SK-N-SH (cell line): ENCODE measurements around the gene SRP14. TPM values are rescaled to one million over a fixed set of nuclear protein-coding genes. Genes with fewer than 3 reads are reported as not detected.

Source experiments
- CTCF ChIA-PET: fragments of 300-600, 350-600 bp; formaldehyde crosslinking; extraction: SDS; loops from one replicate; lab custom pipeline; 2021; lab: Yijun Ruan, JAX
- POLR2A ChIA-PET: fragments of 350-600 bp; sonication (Branson Sonifier 250); formaldehyde crosslinking; extraction: SDS; loops from one replicate; lab custom pipeline; 2020; ENCODE audit warnings: antibody characterized with exemption, inconsistent platforms; lab: Yijun Ruan, JAX
- DNase-seq: peaks from one replicate; pipeline ENCODE4 v3.0.0; 2012
- H2AFZ ChIP-seq: fragments of 200-600 bp; sonication (generic); 2 replicates; pipeline ENCODE4 v1.8.1; 2016; ENCODE audit warnings: antibody characterized with exemption, mild to moderate bottlenecking, low read depth
- H3F3A ChIP-seq: fragments of 200-600 bp; sonication (generic); replicated peaks from 2 replicates; pipeline ENCODE3; 2016; ENCODE audit warnings: antibody characterized with exemption, mild to moderate bottlenecking; ENCODE audit not compliant: insufficient read depth
- H3K27ac ChIP-seq, 2 experiments: fragments of 200-500 bp in 1 of 2; fragments of 200-600 bp in 1 of 2; sonication (Bioruptor generic) in 1 of 2; sonication (generic), shearing (Covaris generic) in 1 of 2; 2 replicates each; pipeline versions ENCODE4 v1.5.1 to v1.6.1; 2014 to 2016; ENCODE audit warnings: low read depth in 2 of 2, inconsistent platforms in 1 of 2, low read length in 1 of 2, mild to moderate bottlenecking in 1 of 2, mixed read lengths in 1 of 2
- H3K27me3 ChIP-seq: fragments of 200-600 bp; sonication (generic), shearing (Covaris generic); 2 replicates; pipeline ENCODE4 v1.6.1; 2016; ENCODE audit warnings: mixed run types; ENCODE audit not compliant: insufficient read depth
- H3K36me3 ChIP-seq, 2 experiments: fragments of 200-500 bp in 1 of 2; fragments of 200-600 bp in 1 of 2; sonication (Bioruptor generic) in 1 of 2; sonication (generic) in 1 of 2; replicated peaks in 1 of 2; 2 replicates each; pipeline versions ENCODE3 to v1.5.1; 2014 to 2016; ENCODE audit warnings: low read length in 1 of 2, mild to moderate bottlenecking in 1 of 2; ENCODE audit not compliant: insufficient read depth in 2 of 2, control insufficient read depth in 1 of 2
- H3K4me1 ChIP-seq, 2 experiments: fragments of 200-500 bp in 1 of 2; fragments of 200-600 bp in 1 of 2; sonication (Bioruptor generic) in 1 of 2; sonication (generic), shearing (Covaris generic) in 1 of 2; 2 replicates each; pipeline versions ENCODE4 v1.5.1 to v1.6.1; 2014 to 2016; ENCODE audit warnings: low read depth in 1 of 2, low read length in 1 of 2, mixed run types in 1 of 2; ENCODE audit not compliant: insufficient read depth in 2 of 2, control insufficient read depth in 1 of 2
- H3K4me2 ChIP-seq: fragments of 200-600 bp; sonication (generic), shearing (Covaris generic); 2 replicates; pipeline ENCODE4 v1.6.1; 2017; ENCODE audit warnings: mixed run types
- H3K4me3 ChIP-seq, 2 experiments: fragments of 200-500 bp in 1 of 2; fragments of 200-600 bp in 1 of 2; sonication (Bioruptor generic) in 1 of 2; sonication (generic), shearing (Covaris generic) in 1 of 2; 2 replicates each; pipeline versions ENCODE4 v1.5.1 to v1.8.1; 2014 to 2016; ENCODE audit warnings: low read depth in 2 of 2, inconsistent platforms in 1 of 2, low read length in 1 of 2, mild to moderate bottlenecking in 1 of 2, mixed read lengths in 1 of 2, moderate library complexity in 1 of 2
- H3K79me2 ChIP-seq: fragments of 200-600 bp; sonication (generic); 2 replicates; pipeline ENCODE4 v1.8.1; 2017; ENCODE audit warnings: mild to moderate bottlenecking; ENCODE audit not compliant: insufficient read depth
- H3K9ac ChIP-seq: fragments of 200-600 bp; sonication (generic); 2 replicates; pipeline ENCODE4 v1.6.1; 2017; ENCODE audit warnings: mixed run types
- H3K9me2 ChIP-seq: fragments of 200-600 bp; sonication (generic); 2 replicates; pipeline ENCODE4 v1.6.1; 2017; ENCODE audit warnings: mixed run types
- H3K9me3 ChIP-seq: fragments of 200-600 bp; sonication (generic); 2 replicates; pipeline ENCODE4 v1.6.1; 2017; ENCODE audit warnings: mixed run types, mild to moderate bottlenecking, moderate library complexity
- H4K20me1 ChIP-seq: fragments of 200-600 bp; sonication (generic); 2 replicates; pipeline ENCODE4 v1.6.1; 2017; ENCODE audit warnings: mild to moderate bottlenecking, mixed run types; ENCODE audit not compliant: insufficient read depth
- EZH2phosphoT487 ChIP-seq: fragments of 200-600 bp; sonication (generic); IDR thresholded peaks from 2 replicates; pipeline ENCODE4 v1.6.1; 2017; ENCODE audit warnings: low read depth, mixed run types, mild to moderate bottlenecking, antibody characterized with exemption, moderate library complexity, borderline replicate concordance
- FOSL2 ChIP-seq: IDR thresholded peaks from 2 replicates; pipeline ENCODE4 v1.4.0; 2012; ENCODE audit warnings: low read depth, mild to moderate bottlenecking, moderate library complexity, borderline replicate concordance
- GATA2 ChIP-seq: sonication (generic); formaldehyde crosslinking; IDR thresholded peaks from 2 replicates; pipeline ENCODE4 v1.5.0; 2020; ENCODE audit warnings: mild to moderate bottlenecking, missing genetic modification reagents
- RAD21 ChIP-seq: IDR thresholded peaks from 2 replicates; pipeline ENCODE4 v1.6.1; 2012; ENCODE audit warnings: mild to moderate bottlenecking, low read length
- SMC3 ChIP-seq: IDR thresholded peaks from 2 replicates; pipeline ENCODE4 v1.6.1; 2012; ENCODE audit warnings: low read depth, low read length, improper control_type of control experiment
- TCF12 ChIP-seq: IDR thresholded peaks from 2 replicates; pipeline ENCODE4 v1.4.0; 2012
- TEAD4 ChIP-seq: IDR thresholded peaks from 2 replicates; pipeline ENCODE4 v1.4.0; 2012; ENCODE audit warnings: mild to moderate bottlenecking, borderline replicate concordance; ENCODE audit not compliant: insufficient read depth
- YY1 ChIP-seq: IDR thresholded peaks from 2 replicates; pipeline ENCODE4 v1.4.0; 2012; ENCODE audit warnings: low read depth, mild to moderate bottlenecking
- WGBS: methylation state at CpG from one replicate; pipeline ENCODE4 v1.1.6; 2017; ENCODE audit warnings: low lambda C conversion rate; 5-methylcytosine and 5-hydroxymethylcytosine counted together
- polyA plus RNA-seq, 3 experiments: library from polyadenylated mRNA; depleted of rRNA; stranded (reverse); fragments of >200 nt; gene quantifications; 2 replicates each; pipeline ENCODE4 v1.2.3, GENCODE V29; 2012
- TF ChIP-seq, protein P1 (sequence below): fragments of 200-600 bp; sonication (generic); IDR thresholded peaks from 2 replicates; pipeline ENCODE4 v1.6.1; 2017; ENCODE audit warnings: antibody characterized with exemption, mild to moderate bottlenecking, moderate library complexity
- TF ChIP-seq, protein P2 (sequence below): IDR thresholded peaks from 2 replicates; pipeline ENCODE4; 2012

SRP14 gene
- polyA plus RNA-seq, 1 of the 3 experiments (the other 2 are of a cell fraction): 489 TPM

DNA sequence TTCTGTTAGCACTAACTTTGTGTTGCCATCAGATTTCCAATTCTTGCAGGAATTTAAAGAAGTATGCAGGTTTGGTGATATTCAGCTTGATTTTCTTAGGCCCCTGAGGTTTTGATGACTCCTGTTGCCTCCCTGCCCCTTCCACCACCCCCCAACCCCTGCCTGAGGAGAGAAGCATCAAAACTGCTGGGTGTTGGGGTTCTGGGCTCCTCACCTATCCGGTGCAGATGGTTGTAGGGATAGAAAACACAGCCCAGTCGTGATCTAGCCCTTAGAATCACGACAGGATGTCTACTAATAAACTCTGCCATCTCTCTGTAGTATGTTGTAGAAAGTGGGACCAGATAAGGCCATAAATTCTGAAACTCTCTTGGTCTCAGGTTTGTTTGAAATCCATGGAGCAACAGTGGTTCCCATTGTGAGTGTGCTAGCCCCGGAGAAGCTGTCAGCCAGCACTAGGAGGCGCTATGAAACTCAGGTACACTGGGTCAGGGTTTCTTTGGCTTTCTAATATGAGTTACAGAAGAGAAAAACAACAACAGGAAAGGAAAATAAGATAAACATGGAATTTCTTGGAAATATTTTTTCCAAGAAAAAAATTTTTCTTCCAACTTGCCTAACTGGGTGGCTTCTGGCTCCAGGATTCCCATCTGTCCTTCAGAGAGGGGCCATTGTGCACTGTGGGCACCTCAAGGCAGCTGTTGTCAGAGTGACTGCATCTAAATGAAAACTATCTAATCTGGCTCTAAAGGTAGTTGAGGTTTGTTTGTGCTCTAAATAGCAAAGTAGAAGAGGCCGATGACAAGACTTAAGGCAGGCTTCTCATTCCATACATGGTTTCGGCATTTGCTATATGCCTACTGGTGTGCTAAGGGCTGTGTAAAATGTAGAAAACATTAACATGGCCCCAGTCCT, 8.7 kb downstream of the SRP14 start:
- DNase-seq: no peak
- 0 out of 2 replicates have a peak, but pooled peaks cover 3% of the 10 kb centered on the region for H3K79me2 ChIP-seq
- 93% methylated on average over 7 of the region's 7 CpGs for WGBS
- peaks cover 80 to 86% of the 10 kb centered on the region in 2 experiments for H3K36me3 ChIP-seq
- H2AFZ ChIP-seq: no peak overlapping the region
- ChIA-PET CTCF (interaction anchor here (1.2 to 2.6 kb wide), 5 partner anchors 10 to 243 kb away, joined by 3 to 7 read pairs (median 5); no protein-coding TSS in a partner anchor), POLR2A (no interaction called here)
- no peak overlapping the region for H3K4me3 ChIP-seq
- H3K27ac ChIP-seq: no peak overlapping the region
- H3K9me3 ChIP-seq: no peaks in the 10 kb centered on the region
- no peaks in the 10 kb centered on the region for H4K20me1 ChIP-seq
- H3K9me2 ChIP-seq: no peaks in the 10 kb centered on the region
- no peaks in the 10 kb centered on the region for H3K27me3 ChIP-seq
- TF ChIP-seq YY1: no peak
- TF ChIP-seq EZH2phosphoT487: no peak
- no peak for TF ChIP-seq FOSL2
- TF ChIP-seq, protein P1, sequence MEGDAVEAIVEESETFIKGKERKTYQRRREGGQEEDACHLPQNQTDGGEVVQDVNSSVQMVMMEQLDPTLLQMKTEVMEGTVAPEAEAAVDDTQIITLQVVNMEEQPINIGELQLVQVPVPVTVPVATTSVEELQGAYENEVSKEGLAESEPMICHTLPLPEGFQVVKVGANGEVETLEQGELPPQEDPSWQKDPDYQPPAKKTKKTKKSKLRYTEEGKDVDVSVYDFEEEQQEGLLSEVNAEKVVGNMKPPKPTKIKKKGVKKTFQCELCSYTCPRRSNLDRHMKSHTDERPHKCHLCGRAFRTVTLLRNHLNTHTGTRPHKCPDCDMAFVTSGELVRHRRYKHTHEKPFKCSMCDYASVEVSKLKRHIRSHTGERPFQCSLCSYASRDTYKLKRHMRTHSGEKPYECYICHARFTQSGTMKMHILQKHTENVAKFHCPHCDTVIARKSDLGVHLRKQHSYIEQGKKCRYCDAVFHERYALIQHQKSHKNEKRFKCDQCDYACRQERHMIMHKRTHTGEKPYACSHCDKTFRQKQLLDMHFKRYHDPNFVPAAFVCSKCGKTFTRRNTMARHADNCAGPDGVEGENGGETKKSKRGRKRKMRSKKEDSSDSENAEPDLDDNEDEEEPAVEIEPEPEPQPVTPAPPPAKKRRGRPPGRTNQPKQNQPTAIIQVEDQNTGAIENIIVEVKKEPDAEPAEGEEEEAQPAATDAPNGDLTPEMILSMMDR: peak; percentile 68
- TF ChIP-seq SMC3: 0 out of 2 replicates have a peak, but pooled peaks have one; percentile 8
- TF ChIP-seq RAD21: peak; percentile 41
- H3F3A ChIP-seq: peaks cover 30% of the 10 kb centered on the region
- no peaks in the 10 kb centered on the region for H3K4me1 ChIP-seq
- no peak overlapping the region for H3K9ac ChIP-seq
- H3K4me2 ChIP-seq: no peak overlapping the region

DNA sequence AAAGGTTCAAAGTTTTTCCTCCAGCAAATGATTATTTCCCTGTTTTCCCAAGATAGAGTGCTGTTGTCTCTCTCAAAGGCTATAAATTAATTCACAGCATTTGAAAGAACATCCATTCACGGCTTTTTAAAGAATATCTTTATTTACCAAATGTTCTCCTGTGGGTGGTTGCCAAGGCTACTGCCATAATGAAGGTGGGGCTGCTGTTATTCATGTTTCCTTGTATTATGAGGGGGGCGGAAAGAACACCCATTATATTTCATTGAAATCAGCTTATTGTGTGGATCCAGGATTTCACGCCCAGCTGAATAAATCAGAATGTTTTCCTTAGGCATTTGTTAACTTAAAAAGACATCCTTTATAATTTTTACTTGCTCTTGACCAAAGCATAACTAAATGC, 10.1 kb downstream of the SRP14 start:
- POLR2A ChIA-PET: no interaction called here
- H3K36me3 ChIP-seq: peaks cover 78 to 79% of the 10 kb centered on the region in 2 experiments

More for the DNA sequence above, 10.1 kb downstream of the SRP14 start:
- no peaks in the 10 kb centered on the region for H3K27me3 ChIP-seq
- no peak overlapping the region for H2AFZ ChIP-seq
- H4K20me1 ChIP-seq: no peaks in the 10 kb centered on the region
- H3K27ac ChIP-seq: no peak overlapping the region
- no peaks in the 10 kb centered on the region for H3K4me1 ChIP-seq
- no peak overlapping the region for H3K9ac ChIP-seq
- H3K4me2 ChIP-seq: no peak overlapping the region
- H3K79me2 ChIP-seq: 0 out of 2 replicates have a peak, but pooled peaks cover 3% of the 10 kb centered on the region
- peaks cover 23% of the 10 kb centered on the region for H3F3A ChIP-seq
- DNase-seq: no peak
- no peak overlapping the region for H3K4me3 ChIP-seq
- CTCF ChIA-PET: interaction anchor here (1.0 to 1.7 kb wide), 2 partner anchors 9 to 76 kb away, joined by 4 to 5 read pairs; no protein-coding TSS in a partner anchor
- 67% methylated on average over 3 of the region's 3 CpGs for WGBS
- no peaks in the 10 kb centered on the region for H3K9me3 ChIP-seq
- no peaks in the 10 kb centered on the region for H3K9me2 ChIP-seq
- no peak for TF ChIP-seq GATA2 (CRISPR knock-in tag)
- no peak for TF ChIP-seq TEAD4
- TF ChIP-seq, protein P2, sequence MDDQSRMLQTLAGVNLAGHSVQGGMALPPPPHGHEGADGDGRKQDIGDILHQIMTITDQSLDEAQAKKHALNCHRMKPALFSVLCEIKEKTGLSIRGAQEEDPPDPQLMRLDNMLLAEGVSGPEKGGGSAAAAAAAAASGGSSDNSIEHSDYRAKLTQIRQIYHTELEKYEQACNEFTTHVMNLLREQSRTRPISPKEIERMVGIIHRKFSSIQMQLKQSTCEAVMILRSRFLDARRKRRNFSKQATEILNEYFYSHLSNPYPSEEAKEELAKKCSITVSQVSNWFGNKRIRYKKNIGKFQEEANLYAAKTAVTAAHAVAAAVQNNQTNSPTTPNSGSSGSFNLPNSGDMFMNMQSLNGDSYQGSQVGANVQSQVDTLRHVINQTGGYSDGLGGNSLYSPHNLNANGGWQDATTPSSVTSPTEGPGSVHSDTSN: no peak
- TF ChIP-seq TCF12: no peak
